Measurements from ENCODE around the gene APBA2.

- TF ChIP-seq CTCF (conservative IDR thresholded peaks at IDR 0.05; ENCODE audit: low read length) (no peak), EZH2phosphoT487 (IDR thresholded peaks at IDR 0.05; ENCODE audit: borderline replicate concordance) (no peak)
Observed at GRCh38 chr15:29123991-29124390, 238.2 kb downstream of the APBA2 start.
